Left ventricle myocardium inferior (tissue), 1 donor: ENCODE data around the gene TARS3. TPM values are rescaled to one million over a fixed set of nuclear protein-coding genes. Genes with fewer than 3 reads are reported as not detected.

ENCODE experiments used
- DNase-seq: peaks from one replicate; pipeline ENCODE4 v3.0.0-alpha.2; 2020
- H3K27ac ChIP-seq: fragments of 200-600 bp; replicated peaks from 2 replicates; pipeline ENCODE4 v1.8.0; 2021
- H3K27me3 ChIP-seq: fragments of 200-600 bp; 2 replicates; pipeline ENCODE4 v1.8.0; 2021; ENCODE audit warnings: low read depth
- H3K36me3 ChIP-seq: fragments of 200-600 bp; 2 replicates; pipeline ENCODE4 v1.8.0; 2021
- H3K4me1 ChIP-seq: fragments of 200-600 bp; 2 replicates; pipeline ENCODE4 v1.8.0; 2021
- H3K4me3 ChIP-seq: fragments of 200-600 bp; 2 replicates; pipeline ENCODE4 v1.8.0; 2021; ENCODE audit warnings: mild to moderate bottlenecking, moderate library complexity
- H3K9me3 ChIP-seq: fragments of 200-600 bp; replicated peaks from 2 replicates; pipeline ENCODE4 v1.8.0; 2021
- CTCF ChIP-seq: fragments of 200-600 bp; IDR thresholded peaks from 2 replicates; pipeline ENCODE4 v1.8.0; 2021; ENCODE audit warnings: antibody characterized with exemption, mild to moderate bottlenecking, borderline replicate concordance
- intact Hi-C: fragments of 100-400 bp; cut with micrococcal nuclease; formaldehyde crosslinking; loops from one replicate; pipeline ENCODE4 v1.11.0; 2022
- total RNA-seq: library from RNA; stranded (reverse); fragmentation: NEBNext Ultra II Directional; extraction: Animal tissue kit (Norgen Biotek cat#: 25700); gene quantifications from one replicate; pipeline ENCODE4 v1.2.1, GENCODE V29; 2021
- donor health status: DM: no; HTN: yes; CAD: no; lungs with severe emphysema.

Gene TARS3
- total RNA-seq, 1 donor from 2014 or later: 36.2 TPM

GRCh38 chr15:101612676-101613075, 111.6 kb downstream of the TARS3 start:
- Histone ChIP-seq H3K36me3 (no peaks in the 10 kb centered on the region), H3K4me3 (no peak overlapping the region), H3K4me1 (peaks cover 68% of the 10 kb centered on the region), H3K9me3 (no peaks in the 10 kb centered on the region), H3K27me3 (no peaks in the 10 kb centered on the region), H3K27ac (peak overlapping the region; percentile 79)
- intact Hi-C loops: no loop called here
- no peak for DNase-seq
- no peak for TF ChIP-seq CTCF

GRCh38 chr15:101611580-101612299, 112.5 kb downstream of the TARS3 start:
- Histone ChIP-seq H3K4me1 (peaks cover 59% of the 10 kb centered on the region), H3K27ac (no peak overlapping the region)
- intact Hi-C loops: no loop called here

GRCh38 chr15:101611007-101611406, 113.3 kb downstream of the TARS3 start:
- intact Hi-C loops: no loop called here
- Histone ChIP-seq H3K36me3 (no peaks in the 10 kb centered on the region), H3K27ac (no peak overlapping the region), H3K4me1 (peaks cover 52% of the 10 kb centered on the region), H3K9me3 (no peaks in the 10 kb centered on the region), H3K27me3 (no peaks in the 10 kb centered on the region), H3K4me3 (no peak overlapping the region)
- no peak for TF ChIP-seq CTCF
- no peak for DNase-seq

More at GRCh38 chr15:101611580-101612299, 112.5 kb downstream of the TARS3 start:
- Histone ChIP-seq H3K9me3 (no peaks in the 10 kb centered on the region), H3K36me3 (no peaks in the 10 kb centered on the region), H3K4me3 (no peak overlapping the region), H3K27me3 (no peaks in the 10 kb centered on the region)
- DNase-seq: no peak
- TF ChIP-seq CTCF: no peak

GRCh38 chr15:101610611-101611000, 113.7 kb downstream of the TARS3 start:
- Histone ChIP-seq H3K27me3 (no peaks in the 10 kb centered on the region), H3K4me1 (peaks cover 48% of the 10 kb centered on the region), H3K27ac (no peak overlapping the region), H3K9me3 (no peaks in the 10 kb centered on the region), H3K36me3 (no peaks in the 10 kb centered on the region), H3K4me3 (no peak overlapping the region)
- intact Hi-C loops: no loop called here
- no peak for TF ChIP-seq CTCF
- DNase-seq: no peak

- Histone ChIP-seq H3K27me3 (no peaks in the 10 kb centered on the region), H3K9me3 (no peaks in the 10 kb centered on the region), H3K4me3 (no peak overlapping the region), H3K36me3 (no peaks in the 10 kb centered on the region), H3K4me1 (peaks cover 41% of the 10 kb centered on the region), H3K27ac (no peak overlapping the region)
- TF ChIP-seq CTCF: no peak
- no peak for DNase-seq
- intact Hi-C loops: no loop called here
Measured at GRCh38 chr15:101609742-101610610, 114.3 kb downstream of the TARS3 start.
